T47D (cell line): ENCODE measurements around the gene CRY1.

ENCODE experiments used
- DNase-seq, 2 experiments: peaks; one replicate each; pipeline versions ENCODE4 v3.0.0 to v3.0.0-alpha.2; 2011 to 2012; ENCODE audit warnings: low read depth in 1 of 2, low spot score in 1 of 2
- JUND ChIP-seq: IDR thresholded peaks from 2 replicates; pipeline ENCODE4 v1.6.1; 2012; ENCODE audit warnings: low read depth
- in situ Hi-C: cut with HindIII; loops from 2 replicates; pipeline ENCODE4 v1.10.0; 2016; ENCODE audit warnings: low sequenced_read_pairs, low pct_unique_long_range_greater_than_20kb

Gene CRY1

GRCh38 chr12:106954462-106955376 lies 138.6 kb downstream of the CRY1 start:
- in situ Hi-C loops: no loop called here
- DNase-seq: no peak
- TF ChIP-seq JUND: no peak

- DNase-seq: no peak
- in situ Hi-C loops: no loop called here
Measured at GRCh38 chr12:106953352-106954250, 139.7 kb downstream of the CRY1 start.

GRCh38 chr12:106950591-106950990 lies 142.8 kb downstream of the CRY1 start:
- no peak for TF ChIP-seq JUND
- in situ Hi-C loops: no loop called here
- DNase-seq: no peak

More at GRCh38 chr12:106953352-106954250, 139.7 kb downstream of the CRY1 start:
- TF ChIP-seq JUND: no peak

GRCh38 chr12:106947461-106947860 lies 145.9 kb downstream of the CRY1 start:
- TF ChIP-seq JUND: no peak
- in situ Hi-C loops: no loop called here

GRCh38 chr12:106945261-106945851 lies 148.0 kb downstream of the CRY1 start:
- in situ Hi-C loops: no loop called here
- no peak for DNase-seq
- no peak for TF ChIP-seq JUND

More at GRCh38 chr12:106947461-106947860, 145.9 kb downstream of the CRY1 start:
- DNase-seq: no peak

GRCh38 chr12:106942775-106943174 lies 150.6 kb downstream of the CRY1 start:
- in situ Hi-C loops: no loop called here
- no peak for DNase-seq
- TF ChIP-seq JUND: no peak

- no peak for DNase-seq
- in situ Hi-C loops: no loop called here
- TF ChIP-seq JUND: no peak
Measured at GRCh38 chr12:106941481-106942156, 151.7 kb downstream of the CRY1 start.
